NCI-H446 (cell line): Measurements from ENCODE around the gene CHRDL2.
A peak's percentile ranks its signal among the peaks of the same experiment; 100 is the strongest.

Experiments
- DNase-seq, 2 experiments: peaks; one replicate each; lab custom pipeline; 2025; lab: John Stamatoyannopoulos, UW

The CHRDL2 gene

DNA sequence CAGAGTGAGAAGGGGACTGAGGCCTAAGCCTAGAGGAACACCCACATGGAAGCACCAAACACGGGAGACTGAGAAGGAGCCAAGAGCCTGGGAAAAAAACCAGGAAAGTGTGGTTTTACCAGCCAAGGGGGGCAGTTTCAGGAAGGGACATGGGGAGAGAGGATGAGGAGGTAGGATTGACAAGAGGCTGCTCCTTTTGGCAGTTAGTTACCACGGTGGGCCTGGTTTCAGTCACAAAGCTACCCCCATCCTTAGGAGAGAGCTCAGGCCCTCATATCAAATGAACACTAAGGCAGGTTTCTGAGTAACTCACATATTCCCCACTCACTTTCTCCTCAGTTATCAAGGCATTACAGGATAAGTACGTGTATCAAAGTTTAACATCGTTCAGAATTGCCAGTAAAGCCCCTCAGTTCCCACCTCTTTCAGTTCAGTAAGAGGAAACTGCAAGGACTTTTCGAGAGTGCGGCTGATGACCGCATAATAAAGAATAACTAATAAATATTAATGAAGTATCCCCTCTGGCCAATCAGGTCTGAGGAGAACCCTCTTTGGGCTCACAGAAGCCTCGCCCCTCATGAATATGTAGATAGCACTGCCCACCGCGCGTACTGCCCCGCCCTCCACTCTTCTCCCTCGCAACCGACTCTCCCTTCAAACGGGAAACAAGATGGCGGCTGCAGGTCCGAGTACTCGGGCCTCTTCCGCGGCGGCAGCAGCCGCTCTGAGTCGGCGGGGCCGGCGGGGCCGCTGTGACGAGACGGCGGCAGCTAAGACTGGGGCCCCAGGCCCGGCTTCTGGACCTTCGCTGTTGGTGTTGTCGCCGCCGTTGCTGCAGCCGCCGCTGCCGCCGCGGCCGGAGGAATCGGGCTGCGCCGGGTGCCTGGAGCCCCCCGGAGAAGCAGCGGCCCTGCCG, 17.2 kb upstream of the CHRDL2 start, which contains the start of gene RNF169:
TSS of gene RNF169 (plus strand) at position 639 of the 916 bp plus-strand sequence. CDS start at position 671, 32 bp downstream.
- peak; percentile 95 to 97 for DNase-seq

DNA sequence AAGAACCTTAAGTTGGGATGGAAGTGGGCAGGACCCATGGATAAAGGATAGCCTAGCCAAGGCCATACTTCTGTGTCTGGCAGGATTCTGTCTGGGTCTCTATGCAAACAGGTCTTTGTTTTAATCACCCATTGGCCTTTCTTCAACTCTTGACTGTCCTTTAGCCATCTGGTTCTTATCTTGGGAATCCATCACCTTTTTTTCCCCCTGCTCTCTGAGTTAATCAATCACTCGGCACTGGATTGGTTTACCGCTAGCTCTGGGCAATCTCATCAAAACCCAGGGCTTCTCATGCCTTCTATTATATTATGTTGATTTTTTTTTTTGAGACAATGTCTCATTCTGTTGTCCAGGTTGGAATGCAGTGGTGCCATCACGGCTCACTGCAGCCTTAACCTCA, 15.6 kb upstream of the CHRDL2 start:
- DNase-seq = no peak

DNA sequence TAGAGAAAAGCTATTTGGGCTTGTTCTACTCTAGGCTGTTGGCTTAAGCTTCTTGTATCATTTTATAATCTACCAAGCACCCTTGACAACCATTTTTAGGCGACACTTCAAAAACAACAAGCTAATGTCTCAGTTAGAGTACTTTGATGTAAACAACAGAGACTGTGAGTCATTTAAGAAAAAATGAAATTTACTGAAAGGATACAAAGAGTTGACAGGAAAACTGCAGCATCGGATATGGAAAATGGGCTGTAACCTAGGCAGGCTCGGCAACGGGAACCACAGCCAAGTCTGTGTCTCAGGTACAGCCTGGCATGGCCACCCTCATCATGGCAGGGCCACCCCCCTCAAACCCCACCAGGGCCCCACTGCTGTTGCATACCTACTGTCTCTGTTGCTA, 13.1 kb upstream of the CHRDL2 start:
- DNase-seq = no peak

DNA sequence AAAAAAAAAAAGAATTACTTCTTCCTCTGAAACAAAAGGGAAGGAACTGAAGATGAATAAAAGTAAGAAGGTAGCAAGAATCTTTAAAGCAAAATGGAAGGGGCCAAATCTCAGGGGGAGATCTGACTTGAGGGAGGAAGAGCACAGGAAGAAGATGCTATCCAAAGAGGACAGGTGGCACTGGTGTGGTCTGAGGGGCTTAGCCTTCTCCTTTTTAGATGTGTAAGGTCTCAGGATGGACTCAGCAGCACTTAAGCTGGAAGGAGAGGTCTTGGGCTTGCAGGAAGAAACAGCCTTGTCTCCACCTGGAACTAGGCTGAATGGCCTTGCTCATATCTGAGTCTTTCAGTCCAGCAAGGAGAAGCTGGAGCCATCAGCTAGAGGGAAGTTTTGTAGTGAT, 12.4 kb upstream of the CHRDL2 start:
- no peak for DNase-seq

DNA sequence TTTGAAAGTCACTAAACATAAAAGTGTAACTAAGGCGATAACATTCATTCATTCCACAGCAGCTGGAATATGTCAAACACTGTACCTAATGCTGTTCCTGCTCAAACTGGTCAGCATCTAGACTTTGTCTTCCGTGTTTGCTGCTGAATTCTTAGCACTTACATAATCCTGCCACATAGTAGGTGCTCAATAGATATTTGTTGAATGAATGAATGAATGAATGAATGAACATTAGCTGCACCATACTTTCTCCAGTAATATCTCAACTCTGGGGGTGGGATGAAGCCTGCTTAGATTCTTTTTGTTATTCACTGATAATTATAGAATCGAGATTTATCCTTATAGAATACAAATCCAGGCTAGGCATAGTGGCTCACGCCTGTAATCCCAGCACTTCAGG, 10.8 kb upstream of the CHRDL2 start:
- no peak for DNase-seq

DNA sequence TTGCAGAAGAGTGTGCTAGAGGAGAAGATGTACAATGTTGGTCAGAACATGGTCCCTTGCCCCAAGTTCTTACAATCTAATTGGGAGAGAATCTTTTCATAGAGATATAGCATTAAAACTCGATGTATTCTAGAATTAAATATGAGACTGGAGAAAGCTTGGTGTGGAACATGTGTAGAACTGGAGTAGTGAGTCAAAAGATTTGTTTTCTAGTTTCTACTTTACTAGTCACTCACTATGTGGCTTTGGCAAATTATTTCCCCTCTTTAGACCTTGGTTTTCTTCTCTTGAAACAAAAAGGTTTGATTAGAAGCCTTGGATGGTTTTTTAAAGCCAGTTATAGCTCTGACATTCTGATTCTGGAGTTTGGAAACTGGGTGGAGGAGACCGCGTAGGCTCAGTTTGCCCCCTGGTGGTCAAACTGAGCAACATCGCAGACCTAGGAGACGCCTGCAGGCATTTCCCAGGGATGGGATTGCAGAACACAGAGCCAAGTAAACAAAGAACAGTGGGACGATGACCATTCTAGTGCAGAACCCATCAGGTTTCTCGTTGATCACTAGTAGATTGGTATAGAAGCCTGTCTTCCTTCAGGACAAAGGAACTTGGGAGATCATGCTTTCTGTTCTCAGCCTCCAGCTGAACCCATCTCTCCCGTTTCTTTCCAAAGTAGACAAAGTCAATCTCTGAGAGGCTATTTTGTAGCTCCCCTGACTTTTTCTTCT, 8.5 kb upstream of the CHRDL2 start:
- peak; percentile 25 to 77 for DNase-seq

DNA sequence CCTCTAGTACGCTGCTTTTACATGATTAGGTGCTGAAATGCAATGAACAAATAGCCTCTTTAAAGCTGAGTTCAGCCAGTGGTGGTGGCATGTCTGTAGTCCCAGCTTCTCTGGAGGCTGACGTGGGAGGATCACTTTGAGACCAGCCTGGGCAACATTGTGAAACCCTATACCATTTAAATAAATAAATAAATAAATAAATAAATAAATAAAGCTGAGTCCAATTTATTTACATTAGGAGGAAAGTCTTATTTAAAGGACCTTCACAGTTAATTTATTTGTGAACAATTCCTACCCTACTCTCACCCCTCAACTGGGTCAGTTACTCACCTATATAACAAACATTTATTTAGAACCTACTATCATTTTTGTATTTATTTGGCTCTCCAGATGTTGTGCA, 4.8 kb upstream of the CHRDL2 start:
- no peak for DNase-seq

DNA sequence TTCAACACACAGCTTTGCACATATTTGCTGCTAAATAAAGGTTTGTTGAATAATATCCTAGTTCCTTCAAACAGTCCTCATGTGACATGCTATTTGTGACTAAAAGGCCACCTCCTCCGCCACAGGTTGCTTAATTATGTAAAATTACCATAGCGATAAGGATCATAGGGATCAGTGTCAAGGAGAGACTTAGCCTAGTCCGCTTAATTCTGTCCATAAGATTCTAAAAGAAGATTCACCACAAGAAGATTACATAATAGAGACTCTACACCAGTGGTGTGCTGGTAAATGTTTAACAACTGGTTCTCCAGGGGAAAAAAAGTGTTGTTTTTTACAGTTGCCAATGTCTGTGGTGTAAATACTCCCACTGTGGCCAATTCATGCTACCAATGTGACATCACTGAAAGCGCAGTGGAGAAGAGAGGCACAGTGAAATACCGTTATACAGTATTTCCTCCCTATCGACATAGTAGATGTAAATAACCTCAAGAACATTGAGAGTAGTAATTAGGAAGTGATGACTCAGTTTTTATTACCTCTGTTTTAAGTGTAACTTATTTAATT, 4.2 kb upstream of the CHRDL2 start:
- DNase-seq = no peak

DNA sequence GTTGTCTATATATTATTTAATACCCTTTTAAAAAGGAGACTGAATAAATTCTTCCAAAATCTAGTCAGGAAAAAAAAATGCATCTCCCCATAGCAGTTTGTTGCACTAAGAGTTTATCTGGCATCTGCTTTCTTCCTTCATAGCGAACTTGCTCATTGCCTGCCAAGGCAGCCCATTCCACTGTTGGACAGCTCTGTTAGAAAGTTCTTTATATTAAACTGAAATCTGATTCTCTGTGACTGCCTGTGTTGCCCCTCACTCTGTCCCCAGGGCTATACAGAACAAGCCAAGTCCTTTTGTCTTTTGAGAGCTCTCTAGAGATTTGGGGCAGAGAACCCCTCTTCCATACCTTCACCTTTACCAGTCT, 3.3 kb upstream of the CHRDL2 start:
- DNase-seq = no peak

DNA sequence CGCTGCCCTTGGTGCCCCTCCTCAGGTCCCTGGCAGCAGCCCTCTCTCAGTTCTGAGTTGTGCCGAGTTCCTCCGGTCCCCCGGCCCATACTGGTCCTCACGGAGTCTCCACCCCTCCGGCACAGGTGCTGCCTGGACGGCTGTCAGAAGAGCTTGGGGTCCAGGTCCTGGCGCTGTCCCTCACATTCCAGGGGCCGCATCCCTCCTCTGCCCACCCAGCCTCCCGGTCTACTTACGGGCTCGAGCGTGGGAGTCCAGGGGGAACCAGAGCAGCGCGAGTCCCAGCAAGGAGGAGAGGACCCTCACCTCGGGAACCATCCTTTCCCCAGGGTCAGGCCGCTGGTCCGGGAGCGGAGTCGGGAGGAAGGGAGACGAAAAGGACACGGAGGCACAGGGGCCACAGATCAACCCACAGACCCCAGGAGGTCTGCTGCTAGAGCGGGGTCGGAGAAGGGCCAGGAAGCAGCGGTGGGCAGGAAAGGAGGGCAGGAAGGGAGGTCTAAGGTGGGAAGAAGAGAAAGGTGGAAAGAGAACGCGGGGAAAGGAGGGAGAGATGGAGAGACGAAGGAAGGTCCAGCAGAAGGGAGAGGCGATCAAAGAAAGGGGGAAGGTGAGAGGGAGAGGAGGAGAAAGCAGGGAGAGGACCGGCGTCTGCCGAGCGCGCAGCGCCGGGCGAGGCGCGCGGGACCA, 510 bp downstream of the CHRDL2 start:
- no peak for DNase-seq

DNA sequence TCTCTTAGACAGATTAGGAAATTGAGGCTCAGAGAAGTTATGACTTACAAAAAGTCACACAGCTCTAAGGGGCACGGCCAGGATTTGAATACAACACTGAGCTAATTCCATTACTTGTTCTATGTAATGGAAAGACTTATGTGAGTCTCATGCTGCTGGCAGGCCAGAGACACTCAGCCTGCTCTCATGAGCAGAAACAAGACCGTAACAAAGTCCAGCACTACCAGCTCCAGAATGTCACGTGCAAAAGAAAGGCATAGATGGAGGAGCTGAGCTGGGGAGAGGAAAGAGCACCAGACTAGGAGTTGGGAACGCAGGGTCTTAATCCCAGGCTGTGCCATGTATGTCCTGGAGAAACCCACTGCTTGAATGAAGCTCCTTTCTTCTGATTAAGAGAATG, 1.8 kb downstream of the CHRDL2 start:
- no peak for DNase-seq

DNA sequence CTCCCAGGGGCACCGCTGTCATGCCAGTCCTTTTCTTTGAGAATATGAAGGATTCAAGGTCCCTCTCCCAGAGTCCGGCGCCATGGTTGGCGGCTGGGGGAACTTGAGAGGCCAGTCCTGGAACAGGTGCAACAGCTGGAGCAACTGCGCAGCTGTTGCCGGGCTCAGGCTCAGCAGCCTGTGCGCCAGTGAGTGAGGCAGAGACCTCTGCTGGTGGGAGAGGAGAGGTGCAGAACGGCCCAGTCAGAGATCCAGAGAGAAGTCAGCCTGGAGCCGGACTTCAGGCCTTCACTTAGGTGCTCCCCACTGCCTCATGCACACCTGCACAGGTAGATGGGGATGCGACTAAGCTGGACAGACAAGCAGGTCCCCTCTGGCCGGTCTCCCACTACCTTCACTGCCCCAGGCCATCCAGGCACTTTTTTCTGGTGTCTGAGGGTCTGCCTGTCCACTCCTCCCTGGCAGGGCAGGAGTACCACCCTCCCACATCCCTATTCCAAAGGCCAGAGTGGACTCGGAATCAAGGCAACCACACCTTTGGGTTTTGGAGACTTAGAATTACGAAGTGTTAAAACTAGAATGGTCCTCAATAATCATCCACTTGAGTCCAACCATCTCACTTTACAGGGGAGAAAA, 4.6 kb downstream of the CHRDL2 start:
- DNase-seq = peak; percentile 13 to 69

DNA sequence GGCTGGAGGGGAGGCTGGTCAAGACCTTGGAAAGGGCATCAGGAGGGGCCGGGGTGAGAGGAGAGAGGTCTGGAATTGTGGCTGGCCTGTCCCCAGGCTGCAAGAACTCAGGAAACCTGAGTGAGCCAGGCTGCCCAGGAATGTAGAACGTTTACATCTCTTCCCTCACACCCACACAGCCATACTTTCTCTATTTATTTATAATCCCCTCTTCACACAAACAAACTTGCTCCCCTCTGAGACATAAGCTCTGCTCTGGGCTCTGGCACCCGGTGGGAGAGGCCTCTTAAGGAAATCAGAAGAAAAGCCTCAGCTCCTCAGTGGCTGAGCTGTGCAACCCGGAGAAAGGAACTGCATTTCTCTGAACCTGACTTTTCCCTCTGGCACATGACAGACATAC, 5.5 kb downstream of the CHRDL2 start:
- DNase-seq = no peak

DNA sequence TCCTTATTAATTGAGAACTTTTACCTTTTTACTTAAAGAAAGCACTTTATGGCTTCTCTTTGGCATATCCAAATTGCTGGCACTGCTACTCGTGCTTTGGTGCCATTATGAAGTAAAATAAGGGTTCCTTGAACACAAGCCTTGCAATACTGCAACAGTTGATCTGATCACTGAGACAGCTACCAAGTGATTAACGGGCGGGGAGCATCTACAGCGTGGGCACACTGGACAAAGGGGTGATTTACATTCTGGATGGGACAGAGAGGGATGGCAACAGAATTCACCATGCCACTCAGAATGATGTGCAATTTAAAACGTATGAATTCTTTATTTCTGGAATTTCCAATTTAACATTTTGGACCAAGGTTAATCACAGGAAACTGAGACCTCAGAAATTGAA, 7.7 kb downstream of the CHRDL2 start:
- no peak for DNase-seq

DNA sequence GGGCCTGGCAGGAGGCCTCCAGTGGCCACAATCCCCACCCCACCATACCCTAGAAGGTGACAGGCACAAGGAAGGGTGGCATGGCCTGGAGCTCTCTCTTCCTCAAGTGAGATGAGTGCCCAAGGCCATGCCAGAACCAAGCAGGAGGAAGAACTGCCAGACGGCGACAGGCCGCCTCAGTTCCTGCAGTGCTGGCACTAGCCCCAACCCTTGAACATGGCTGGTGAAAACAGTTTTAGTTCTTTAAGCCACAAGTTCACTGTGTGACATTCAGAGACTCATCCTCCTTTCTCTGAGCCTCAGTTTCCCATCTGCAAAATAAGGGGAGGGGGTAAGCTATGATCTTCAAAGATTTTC, 9.8 kb downstream of the CHRDL2 start:
- DNase-seq = peak in 1 of 2 experiments; percentile 49

DNA sequence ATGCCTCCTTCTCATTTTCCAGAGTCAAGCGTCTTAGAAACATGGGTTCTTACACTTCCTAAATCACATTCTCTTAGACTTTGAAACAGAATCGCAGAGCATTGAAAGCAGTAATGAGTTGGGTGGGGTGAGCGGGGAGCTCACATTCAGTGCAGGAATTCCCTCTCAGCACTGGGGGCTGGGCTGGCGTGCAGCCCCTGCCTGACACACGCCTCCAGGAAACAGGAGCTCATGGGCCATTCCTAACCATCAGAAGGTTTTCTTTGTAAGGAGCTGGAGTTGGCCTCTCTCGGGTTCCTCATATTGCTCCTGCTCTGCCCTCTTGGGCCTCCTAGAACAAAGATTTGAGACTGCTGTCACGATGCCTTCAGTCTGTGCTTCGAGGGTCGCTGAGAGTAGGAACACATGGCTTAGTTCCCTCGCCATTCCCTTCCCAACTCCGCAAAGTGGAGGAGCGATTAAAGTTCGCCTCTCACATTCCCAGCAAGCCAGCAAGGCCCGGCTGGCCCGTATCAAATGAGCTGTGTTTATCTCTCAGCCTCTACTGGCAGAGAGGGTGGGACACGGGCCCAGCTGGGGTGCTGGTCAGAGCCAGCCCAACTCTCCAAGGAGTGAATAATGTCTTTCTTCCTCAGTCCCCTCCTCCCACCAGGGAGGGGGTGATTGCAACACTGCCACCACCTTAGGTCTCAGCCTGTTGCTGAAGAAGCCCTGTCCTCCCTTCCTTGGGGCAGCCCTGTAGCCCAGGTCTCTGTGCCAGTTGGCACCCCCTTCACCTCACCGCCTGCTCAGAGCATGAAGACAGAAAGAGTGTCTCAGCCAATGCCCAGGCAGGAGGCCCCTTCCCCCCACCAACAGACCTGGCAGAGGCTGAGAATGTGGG, 10.4 kb downstream of the CHRDL2 start:
- peak in 1 of 2 experiments; percentile 49 for DNase-seq

DNA sequence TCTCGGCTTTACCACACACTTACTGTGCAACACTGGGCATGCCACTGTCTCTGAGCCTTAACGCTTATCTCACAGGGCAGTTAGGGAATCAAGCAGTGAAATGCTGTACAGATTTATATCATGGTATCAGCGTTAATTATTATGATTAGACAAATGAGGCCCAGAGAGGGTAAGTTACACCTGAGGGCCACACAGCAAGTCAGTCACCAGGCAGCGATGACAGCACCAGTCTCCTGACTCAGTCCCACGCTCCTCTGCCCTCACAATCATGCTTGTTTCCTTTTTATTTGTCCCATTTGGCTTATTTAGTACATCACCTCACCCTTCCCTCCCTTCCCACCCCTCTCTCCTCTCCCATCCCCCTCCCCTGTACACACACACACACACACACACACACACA, 12.2 kb downstream of the CHRDL2 start:
- no peak for DNase-seq

DNA sequence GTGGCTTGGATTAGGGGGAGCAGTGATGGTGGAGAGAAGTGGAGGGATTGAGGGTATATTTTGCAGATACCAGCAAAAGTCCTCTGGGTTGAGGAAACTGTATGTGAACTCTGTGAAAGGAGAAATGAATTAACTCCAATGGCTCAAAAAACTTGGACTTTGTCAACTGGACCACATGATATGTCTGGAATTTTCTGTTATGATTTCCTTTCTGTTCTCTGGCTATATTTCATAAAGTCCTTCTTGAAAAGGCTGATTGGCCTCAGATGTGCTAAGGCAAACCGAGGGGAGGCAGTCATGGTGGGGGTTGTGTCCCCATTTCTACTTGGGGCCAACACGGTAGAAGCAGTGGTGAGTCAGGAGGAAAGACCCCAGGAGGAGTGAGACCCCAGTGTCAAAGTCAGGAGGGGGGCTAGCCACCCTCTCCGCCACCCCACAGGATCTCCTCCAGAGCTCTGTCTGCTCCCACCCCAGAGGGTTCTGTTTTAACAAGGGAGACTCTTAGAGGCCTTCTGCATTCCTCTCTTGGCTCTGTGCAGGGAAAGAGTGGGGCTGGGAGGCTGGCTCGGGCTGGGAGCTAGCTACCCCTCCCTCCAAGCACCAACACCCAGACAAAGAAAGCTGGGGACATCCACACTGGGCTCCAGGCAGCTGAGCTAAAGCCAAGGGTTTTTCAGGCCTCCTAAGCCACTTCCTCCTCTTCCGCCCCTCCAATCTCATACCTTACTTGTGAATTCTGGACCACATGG, 13.8 kb downstream of the CHRDL2 start:
- no peak for DNase-seq

DNA sequence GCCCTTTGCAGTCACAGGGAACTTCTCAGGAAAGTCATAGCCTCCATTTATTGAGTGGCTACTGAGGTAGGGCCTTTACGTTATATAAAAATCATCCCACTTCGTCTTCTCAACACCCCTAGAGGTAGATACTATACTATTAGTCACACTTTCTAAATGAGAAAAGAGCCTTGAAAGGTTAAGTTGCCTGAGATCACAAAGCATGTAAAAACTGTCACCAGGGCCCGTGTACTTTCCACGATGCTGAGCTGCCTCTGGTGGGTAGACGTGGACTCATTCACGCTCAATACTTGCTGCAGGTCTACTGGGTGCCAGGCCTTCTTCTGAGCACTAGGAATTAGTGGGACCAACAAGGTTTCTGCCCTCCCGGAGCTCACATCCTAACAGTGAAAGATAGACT, 16.3 kb downstream of the CHRDL2 start:
- DNase-seq = no peak

DNA sequence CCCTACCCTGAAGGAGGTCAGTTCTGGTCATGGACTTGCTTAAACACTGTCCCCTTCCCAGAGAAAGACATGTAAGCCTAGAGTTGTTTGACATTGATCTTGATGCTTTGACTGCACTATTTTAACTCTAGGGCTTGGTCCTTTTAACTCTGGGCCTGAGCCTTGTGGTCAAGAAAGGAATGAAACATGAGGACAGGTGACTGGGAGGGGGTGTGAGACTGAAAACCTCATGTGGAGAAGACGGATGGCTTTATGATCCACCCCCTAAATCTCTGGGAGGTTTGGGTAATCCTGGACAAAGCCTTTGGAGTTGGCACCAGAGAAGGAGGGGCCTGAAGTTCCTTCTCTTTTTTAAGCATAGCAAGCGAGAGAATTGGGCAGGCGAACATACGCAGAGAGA, 17.5 kb downstream of the CHRDL2 start:
- no peak for DNase-seq
